Measurements from ENCODE around the gene CPNE6. TPM values are rescaled to one million over a fixed set of nuclear protein-coding genes. Genes with fewer than 3 reads are reported as not detected.

CPNE6 gene
- total RNA-seq, 2 experiments from 2014 or later: not detected

DNA sequence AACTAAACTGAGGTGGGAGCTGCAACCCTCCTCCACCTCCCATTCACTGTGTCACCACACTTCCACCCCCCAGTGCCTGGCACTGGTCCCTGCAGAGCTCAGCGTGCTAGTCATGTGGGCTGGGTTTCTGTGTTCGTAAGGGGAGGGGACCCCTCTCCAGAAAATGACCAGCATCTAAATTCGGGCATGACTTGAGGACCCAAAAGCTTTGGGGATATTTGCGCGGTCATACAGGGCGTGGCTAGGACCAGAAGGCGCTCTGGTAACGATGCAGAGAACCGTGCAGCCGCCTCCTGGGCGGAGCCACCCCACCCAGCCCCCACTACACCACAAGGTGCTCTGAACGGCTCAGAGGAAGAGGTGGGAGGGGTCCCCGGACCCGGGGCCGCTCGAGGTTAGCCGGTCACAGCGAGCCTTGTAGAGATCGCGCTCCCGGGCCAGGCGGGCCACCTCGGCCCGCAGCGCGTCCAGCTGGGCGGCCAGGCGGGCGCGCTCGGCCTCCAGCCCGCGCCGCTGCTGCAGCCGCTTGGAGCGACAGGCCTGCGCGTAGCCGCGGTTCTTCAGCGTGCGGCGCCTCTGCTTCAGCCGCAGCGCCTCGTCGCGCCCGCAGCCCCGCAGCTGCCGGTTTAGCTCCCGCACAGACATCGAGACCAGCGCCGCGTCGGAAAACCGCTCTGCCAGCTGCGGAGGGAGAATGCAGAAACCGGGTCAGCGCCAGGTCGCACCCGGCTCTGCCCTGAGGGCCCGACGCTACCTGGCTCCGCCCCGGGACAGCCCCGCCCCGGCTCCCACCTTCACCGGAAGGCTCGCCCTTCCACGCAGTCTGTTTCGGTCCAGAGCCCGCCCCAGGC, 9.8 kb downstream of the CPNE6 start:
- H3K27ac Mint-ChIP-seq: peak overlapping the region; percentile 49
- H3K36me3 Mint-ChIP-seq: no peaks in the 10 kb centered on the region
- ChIA-PET POLR2A (interaction anchor here (0.6 to 3.8 kb wide), 9 partner anchors 9 to 229 kb away, joined by 3 to 30 read pairs (median 4); partner anchors contain the start of genes CARMIL3, DCAF11, NRL and PCK2), CTCF (interaction anchor here (0.8 to 6.1 kb wide), 12 partner anchors 11 to 166 kb away, joined by 3 to 93 read pairs (median 7); partner anchors contain the start of genes CPNE6, IRF9 and PCK2)
- peak; percentile 85 for DNase-seq
- H3K4me3 Mint-ChIP-seq: peak overlapping the region; percentile 72
- no peaks in the 10 kb centered on the region for H3K27me3 Mint-ChIP-seq
- H3K9me3 Mint-ChIP-seq: no peaks in the 10 kb centered on the region
- intact Hi-C loops (cut with micrococcal nuclease): loop anchor here (1.0 kb wide), 1 partner anchor 13 kb away; the partner anchor contains the start of gene PCK2
- peaks cover 16% of the 10 kb centered on the region for H3K4me1 Mint-ChIP-seq (ENCODE audit: low read depth)

DNA sequence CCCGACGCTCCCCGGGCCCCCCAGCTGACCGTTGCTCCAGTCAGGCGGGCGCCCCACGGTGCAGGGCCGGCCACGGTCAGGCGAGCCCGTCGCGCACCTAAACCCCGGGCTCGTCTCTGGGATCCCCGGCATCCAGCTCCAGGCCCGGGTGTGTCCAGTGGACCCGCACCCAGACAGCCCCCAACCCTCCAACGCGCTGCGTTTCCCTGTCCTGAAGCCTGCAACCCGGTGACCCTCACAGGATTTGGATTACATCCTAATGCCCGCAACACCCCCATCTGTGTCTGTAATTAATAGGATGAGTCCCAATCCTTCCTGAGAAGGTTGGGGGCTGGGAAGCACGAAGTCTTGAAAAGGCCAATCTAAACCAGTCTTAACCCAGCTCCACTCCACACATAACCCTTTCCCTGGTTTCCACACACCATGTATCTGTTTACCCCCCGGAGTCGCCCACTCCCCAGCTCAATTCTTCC, 10.4 kb downstream of the CPNE6 start:
- Mint-ChIP-seq H3K9me3 (no peaks in the 10 kb centered on the region), H3K27ac (no peak overlapping the region), H3K4me3 (peak overlapping the region; percentile 65), H3K27me3 (no peaks in the 10 kb centered on the region), H3K36me3 (no peaks in the 10 kb centered on the region), H3K4me1 (ENCODE audit: low read depth) (peaks cover 16% of the 10 kb centered on the region)
- ChIA-PET CTCF (interaction anchor here (1.0 to 6.1 kb wide), 8 partner anchors 11 to 79 kb away, joined by 3 to 93 read pairs (median 10); partner anchors contain the start of genes CPNE6, IRF9 and PCK2), POLR2A (interaction anchor here (1.1 to 3.8 kb wide), 6 partner anchors 9 to 33 kb away, joined by 4 to 30 read pairs (median 6); partner anchors contain the start of genes DCAF11, NRL and PCK2)
- no peak for DNase-seq
- intact Hi-C loops (cut with micrococcal nuclease): loop anchor here (1.0 kb wide), 1 partner anchor 13 kb away; the partner anchor contains the start of gene PCK2

DNA sequence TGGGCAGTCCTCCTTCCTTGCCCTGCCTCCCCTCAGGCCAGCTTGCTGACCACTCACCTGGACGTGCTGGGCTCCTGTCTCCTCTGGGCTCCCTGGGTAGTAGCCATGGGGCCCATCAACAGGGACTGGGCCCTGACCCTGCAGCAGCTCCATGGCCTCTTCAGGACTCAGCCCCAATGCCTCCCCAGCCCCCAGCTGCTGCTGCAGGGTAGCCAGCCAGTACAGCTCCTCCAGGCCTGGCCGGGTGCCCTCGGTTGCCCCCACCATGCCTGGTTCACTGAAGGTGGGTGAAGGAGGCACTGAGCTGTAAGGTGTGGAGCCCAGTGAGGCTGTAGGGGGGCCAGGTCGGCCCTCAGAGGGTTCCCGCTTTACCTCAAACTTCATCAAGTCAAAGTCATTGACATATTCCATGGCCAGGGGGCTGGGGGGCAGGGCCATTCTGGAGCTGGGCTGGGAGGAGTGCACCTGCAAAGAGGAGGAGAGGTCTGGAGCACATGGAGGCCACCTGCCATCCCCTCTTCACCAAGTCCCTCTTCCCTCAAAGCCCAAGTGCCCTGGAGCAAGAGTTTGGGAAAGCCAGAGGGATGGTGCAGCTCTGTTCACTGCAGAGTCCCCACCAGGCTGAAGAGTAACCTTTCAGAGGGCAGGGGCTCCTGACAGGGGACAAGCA, 11.2 kb downstream of the CPNE6 start:
- Mint-ChIP-seq H3K9me3 (no peaks in the 10 kb centered on the region), H3K27ac (peak overlapping the region; percentile 11), H3K4me1 (ENCODE audit: low read depth) (peaks cover 16% of the 10 kb centered on the region), H3K27me3 (no peaks in the 10 kb centered on the region), H3K4me3 (peak overlapping the region; percentile 65), H3K36me3 (no peaks in the 10 kb centered on the region)
- CTCF ChIA-PET: interaction anchor here (2.6 to 6.1 kb wide), 4 partner anchors 10 to 26 kb away, joined by 10 to 93 read pairs (median 30); partner anchors contain the start of genes CPNE6 and PCK2
- no peak for DNase-seq
- POLR2A ChIA-PET: interaction anchor here (1.4 to 3.8 kb wide), 4 partner anchors 12 to 32 kb away, joined by 5 to 30 read pairs (median 10); partner anchors contain the start of genes DCAF11, NRL and PCK2
- intact Hi-C loops (cut with micrococcal nuclease): no loop called here

- intact Hi-C loops (cut with micrococcal nuclease): no loop called here
- Mint-ChIP-seq H3K36me3 (no peaks in the 10 kb centered on the region), H3K9me3 (no peaks in the 10 kb centered on the region), H3K4me3 (no peak overlapping the region), H3K4me1 (ENCODE audit: low read depth) (peaks cover 16% of the 10 kb centered on the region), H3K27me3 (no peaks in the 10 kb centered on the region), H3K27ac (no peak overlapping the region)
- no peak for DNase-seq
- ChIA-PET CTCF (interaction anchor here (2.4 to 6.1 kb wide), 3 partner anchors 9 to 25 kb away, joined by 11 to 93 read pairs (median 14); partner anchors contain the start of gene PCK2), POLR2A (no interaction called here)
These were observed 12.1 kb downstream of the CPNE6 start for GRCh38 chr14:24083462-24083861.

DNA sequence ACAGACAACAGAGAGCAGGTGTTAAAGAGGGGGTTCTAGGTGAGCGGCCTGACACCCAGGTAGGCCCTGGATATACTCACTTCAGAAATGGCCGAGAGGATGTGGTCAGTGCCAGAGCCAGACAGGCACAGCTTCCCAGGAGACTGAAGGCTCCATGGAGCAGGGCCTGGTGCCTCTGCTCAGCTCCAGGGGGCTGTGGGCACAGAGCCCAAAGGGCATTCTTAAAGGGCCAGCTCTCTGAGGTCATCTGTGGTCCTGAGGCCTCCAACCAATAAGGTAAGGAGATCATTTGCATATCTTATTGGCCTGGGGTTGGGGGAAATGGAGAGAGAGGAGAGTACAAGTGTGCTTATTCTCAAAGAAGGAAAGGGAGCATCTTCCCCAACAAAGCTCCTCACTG, 13.1 kb downstream of the CPNE6 start:
- Mint-ChIP-seq H3K4me1 (ENCODE audit: low read depth) (peaks cover 16% of the 10 kb centered on the region), H3K27me3 (no peaks in the 10 kb centered on the region), H3K27ac (no peak overlapping the region), H3K9me3 (no peaks in the 10 kb centered on the region), H3K4me3 (no peak overlapping the region), H3K36me3 (no peaks in the 10 kb centered on the region)
- POLR2A ChIA-PET: interaction anchor here (1.4 kb wide), 1 partner anchor 9 kb away, joined by 5 read pairs; the partner anchor contains the start of gene PCK2
- intact Hi-C loops (cut with micrococcal nuclease): no loop called here
- DNase-seq: no peak
- CTCF ChIA-PET: interaction anchor here (0.6 to 2.4 kb wide), 3 partner anchors 8 to 26 kb away, joined by 3 to 14 read pairs (median 3); no protein-coding TSS in a partner anchor

DNA sequence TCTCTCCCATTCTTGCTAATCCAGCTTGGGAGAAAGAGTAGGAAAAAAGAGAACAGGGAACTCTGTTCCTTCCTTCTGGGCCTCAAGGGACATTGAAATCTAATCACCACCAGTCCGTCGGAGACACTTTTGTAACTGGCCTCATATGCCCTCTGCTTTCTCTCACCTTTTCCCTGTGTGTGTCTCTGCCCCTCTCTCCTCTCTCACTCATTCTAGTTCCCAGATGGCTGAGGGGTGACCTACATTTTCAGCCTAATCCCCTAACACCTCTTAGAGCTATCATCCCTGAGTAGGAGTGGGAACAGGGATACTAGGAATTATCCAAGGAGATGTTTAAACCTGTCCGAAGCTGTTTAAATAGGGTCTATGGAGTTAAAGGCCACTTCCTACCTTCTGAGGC, 13.9 kb downstream of the CPNE6 start:
- ChIA-PET CTCF (interaction anchor here (2.4 kb wide), 1 partner anchor 27 kb away, joined by 14 read pairs; no protein-coding TSS in a partner anchor), POLR2A (interaction anchor here (1.4 kb wide), 1 partner anchor 8 kb away, joined by 5 read pairs; the partner anchor contains the start of gene PCK2)
- Mint-ChIP-seq H3K27me3 (no peaks in the 10 kb centered on the region), H3K36me3 (no peaks in the 10 kb centered on the region), H3K9me3 (no peaks in the 10 kb centered on the region), H3K4me3 (no peak overlapping the region), H3K4me1 (ENCODE audit: low read depth) (peaks cover 12% of the 10 kb centered on the region), H3K27ac (no peak overlapping the region)
- DNase-seq: no peak
- intact Hi-C loops (cut with micrococcal nuclease): no loop called here

DNA sequence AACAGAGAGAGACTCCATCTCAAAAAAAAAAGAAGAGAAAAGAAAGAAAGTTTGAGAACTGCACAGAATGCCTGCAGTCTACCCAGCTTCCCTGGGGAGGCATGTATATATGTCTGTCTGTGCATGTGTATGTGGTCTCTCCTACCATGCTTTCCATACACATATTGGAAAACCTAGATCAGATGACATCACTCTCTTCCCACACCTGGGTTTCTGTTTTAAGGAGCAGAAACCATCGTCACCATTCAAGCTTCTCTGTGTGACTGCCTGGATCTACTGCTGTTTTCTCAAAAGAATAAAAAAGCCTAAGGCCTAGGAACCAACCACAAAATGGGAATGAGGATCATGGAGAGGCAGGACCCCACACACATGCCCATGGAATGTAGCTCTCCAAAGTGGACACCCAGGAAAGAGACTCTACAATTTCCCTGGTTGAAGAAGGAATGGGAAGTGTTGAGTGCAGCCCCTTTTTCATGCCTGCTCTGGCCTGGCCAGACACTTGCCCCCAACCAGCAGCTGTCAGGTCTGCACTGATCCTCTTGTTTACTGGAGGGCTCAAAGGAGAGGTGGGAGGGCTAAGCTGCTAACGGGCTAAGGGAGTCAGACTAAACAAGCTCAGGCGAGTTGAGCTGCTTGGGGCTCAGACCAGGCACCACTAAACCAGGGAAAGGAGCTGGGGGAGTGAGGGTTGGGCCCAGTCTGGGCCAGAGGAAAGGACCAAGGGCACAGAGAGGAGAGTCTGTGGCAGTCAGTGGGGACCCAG, 15.0 kb downstream of the CPNE6 start:
- no peaks in the 10 kb centered on the region for H3K27me3 Mint-ChIP-seq
- no peaks in the 10 kb centered on the region for H3K9me3 Mint-ChIP-seq
- no peaks in the 10 kb centered on the region for H3K36me3 Mint-ChIP-seq
- no peak overlapping the region for H3K4me3 Mint-ChIP-seq
- intact Hi-C loops (cut with micrococcal nuclease): no loop called here
- ChIA-PET CTCF (interaction anchor here (0.8 to 1.4 kb wide), 3 partner anchors 22 to 83 kb away, joined by 3 to 9 read pairs (median 5); no protein-coding TSS in a partner anchor), POLR2A (no interaction called here)
- H3K4me1 Mint-ChIP-seq (ENCODE audit: low read depth): peaks cover 8% of the 10 kb centered on the region
- DNase-seq: no peak
- no peak overlapping the region for H3K27ac Mint-ChIP-seq

DNA sequence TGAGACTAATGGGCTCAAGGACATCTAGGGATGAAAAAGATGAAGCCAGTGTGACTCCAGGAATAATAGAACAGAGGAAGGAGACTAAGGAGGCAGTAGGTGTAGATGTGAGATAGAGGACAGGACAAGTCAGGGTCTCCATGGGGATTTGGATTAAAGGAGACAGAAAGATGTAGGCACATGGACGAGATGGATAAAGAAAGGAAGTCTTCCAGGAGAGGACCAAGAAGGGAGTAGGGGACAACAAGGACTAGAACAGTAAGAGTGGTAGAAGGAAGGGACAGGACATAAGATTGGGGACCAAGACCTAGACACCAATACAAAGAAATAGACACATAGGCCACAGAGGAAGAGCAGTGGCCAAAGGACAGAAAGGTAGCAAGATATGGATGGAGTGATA, 15.6 kb downstream of the CPNE6 start:
- no peaks in the 10 kb centered on the region for H3K9me3 Mint-ChIP-seq
- no peaks in the 10 kb centered on the region for H3K27me3 Mint-ChIP-seq
- intact Hi-C loops (cut with micrococcal nuclease): no loop called here
- H3K4me3 Mint-ChIP-seq: no peak overlapping the region
- H3K4me1 Mint-ChIP-seq (ENCODE audit: low read depth): peaks cover 4% of the 10 kb centered on the region
- no peaks in the 10 kb centered on the region for H3K36me3 Mint-ChIP-seq
- ChIA-PET CTCF (interaction anchor here (1.4 kb wide), 1 partner anchor 29 kb away, joined by 9 read pairs; no protein-coding TSS in a partner anchor), POLR2A (no interaction called here)
- no peak overlapping the region for H3K27ac Mint-ChIP-seq
- no peak for DNase-seq

DNA sequence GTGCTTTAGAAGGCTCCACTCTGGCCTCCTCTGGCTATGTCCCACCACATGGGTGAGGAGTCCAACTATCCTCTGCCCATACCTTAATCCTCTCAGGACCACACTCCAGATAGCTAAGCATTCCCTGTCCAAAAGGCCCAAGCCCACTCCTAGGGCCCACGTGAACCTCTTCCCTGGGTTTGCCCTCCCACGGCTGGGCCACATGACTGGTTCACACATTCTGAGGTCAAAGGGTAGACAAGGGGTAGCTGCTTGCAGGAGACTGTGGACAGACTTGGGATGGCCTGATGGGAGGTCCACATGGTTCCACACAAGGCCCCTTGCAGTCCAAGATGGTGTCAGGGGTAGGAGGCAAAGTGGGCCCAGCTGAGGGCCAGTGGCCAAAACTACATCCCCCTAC, 16.7 kb downstream of the CPNE6 start:
- ChIA-PET POLR2A (no interaction called here), CTCF (interaction anchor here (0.6 to 12.3 kb wide), 3 partner anchors 14 to 29 kb away, joined by 3 to 458 read pairs (median 241); no protein-coding TSS in a partner anchor)
- no peak for DNase-seq
- no peaks in the 10 kb centered on the region for H3K27me3 Mint-ChIP-seq
- H3K36me3 Mint-ChIP-seq: no peaks in the 10 kb centered on the region
- no peak overlapping the region for H3K27ac Mint-ChIP-seq
- peaks cover 7% of the 10 kb centered on the region for H3K4me1 Mint-ChIP-seq (ENCODE audit: low read depth)
- H3K9me3 Mint-ChIP-seq: no peaks in the 10 kb centered on the region
- intact Hi-C loops (cut with micrococcal nuclease): no loop called here
- no peak overlapping the region for H3K4me3 Mint-ChIP-seq

DNA sequence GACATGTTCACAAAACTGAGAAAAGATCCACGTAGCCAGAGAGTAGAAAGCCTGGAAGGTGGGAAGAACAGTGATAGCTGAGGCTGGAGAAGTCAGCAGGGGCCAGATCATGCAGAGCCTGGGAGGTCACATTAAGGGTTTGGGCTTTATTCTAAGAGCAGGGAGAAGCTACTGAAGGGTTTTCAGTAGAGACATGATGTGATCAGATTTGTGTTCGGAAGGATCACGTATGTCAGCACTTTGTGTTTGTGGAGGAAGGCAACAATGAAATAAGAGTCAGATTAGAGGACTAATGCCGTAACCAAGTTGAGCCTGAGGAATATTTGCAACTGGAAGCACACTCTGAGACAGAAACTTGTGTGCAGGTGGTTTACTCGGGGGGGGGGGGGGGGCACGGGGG, 18.5 kb downstream of the CPNE6 start:
- Mint-ChIP-seq H3K27ac (no peak overlapping the region), H3K9me3 (no peaks in the 10 kb centered on the region), H3K36me3 (peaks cover under 1% of the 10 kb centered on the region), H3K27me3 (no peaks in the 10 kb centered on the region), H3K4me1 (ENCODE audit: low read depth) (peaks cover 15% of the 10 kb centered on the region), H3K4me3 (no peak overlapping the region)
- POLR2A ChIA-PET: interaction anchor here (1.3 to 1.5 kb wide), 2 partner anchors 8 to 32 kb away, joined by 4 to 9 read pairs; no protein-coding TSS in a partner anchor
- DNase-seq: no peak
- CTCF ChIA-PET: interaction anchor here (0.5 to 12.3 kb wide), 24 partner anchors 9 to 1201 kb away, joined by 3 to 458 read pairs (median 6); partner anchors contain the start of genes CARMIL3, CPNE6, DHRS4L2 and IRF9
- intact Hi-C loops (cut with micrococcal nuclease): loop anchor here (1.0 to 10.0 kb wide), 4 partner anchors 32 to 207 kb away; partner anchors contain the start of genes DHRS1, DHRS4L2 and NOP9
